ENCODE measurements around the gene TIMM50. TPM values are rescaled to one million over a fixed set of nuclear protein-coding genes. Genes with fewer than 3 reads are reported as not detected.

Gene TIMM50
- total and polyA plus RNA-seq, 2 of the 13 experiments (the other 11 are each of a cell fraction or from before 2014, with no cell fraction given): 91.1 to 92.5 TPM

DNA sequence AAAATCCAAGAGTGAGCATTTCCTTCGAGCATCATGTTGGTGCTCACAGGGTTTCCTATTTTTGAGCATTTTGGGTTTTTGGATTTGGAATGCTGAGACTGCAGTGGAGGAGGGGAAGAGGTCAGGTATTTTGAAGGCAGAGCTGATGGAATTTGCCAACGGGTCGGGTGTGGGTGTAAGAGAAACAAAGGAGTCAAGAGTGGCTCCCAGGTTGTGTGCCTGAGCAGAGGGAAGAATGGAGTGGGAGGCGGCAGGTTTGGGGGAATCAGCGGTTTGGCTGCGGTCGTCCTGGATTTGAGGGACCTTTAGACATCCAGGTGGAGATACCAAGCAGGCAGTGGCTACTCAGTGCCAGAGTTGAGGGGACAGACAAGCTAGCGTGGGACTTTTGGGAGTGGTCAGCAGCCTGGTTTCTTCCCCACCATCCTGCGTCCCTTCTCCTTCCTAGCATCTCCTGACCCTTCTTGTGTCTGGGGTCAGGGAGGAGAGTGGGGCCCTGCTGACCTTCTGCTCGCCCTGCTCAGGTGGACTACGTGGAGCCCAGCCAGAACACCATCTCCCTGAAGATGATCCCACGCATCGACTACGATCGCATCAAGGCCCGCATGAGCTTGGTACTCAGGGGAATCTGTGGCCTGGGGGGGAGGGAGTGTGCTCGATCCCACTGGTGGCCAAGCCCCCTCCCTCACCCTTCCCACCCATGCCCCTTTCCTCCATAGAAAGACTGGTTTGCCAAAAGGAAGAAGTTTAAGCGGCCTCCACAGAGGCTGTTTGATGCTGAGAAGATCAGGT is 14.5 kb upstream of the TIMM50 start:
- no peaks in the 10 kb centered on the region for H4K20me1 ChIP-seq (ENCODE audit: insufficient read depth, low read length)
- no peak overlapping the region for H3K4me2 ChIP-seq (ENCODE audit: low read depth, low read length)
- H3K36me3 ChIP-seq (replicated peaks in 1 of 2; ENCODE audit: control insufficient read depth in 1 of 2, insufficient read depth in 2 of 2, low read length in 2 of 2): peaks cover 47 to 76% of the 10 kb centered on the region in 2 experiments
- no peak overlapping the region for H3K4me3 ChIP-seq (replicated peaks in 1 of 3; ENCODE audit: insufficient read depth in 1 of 3, low read depth in 2 of 3, low read length in 3 of 3)
- FAIRE-seq: no peak
- ATAC-seq: no peak
- no peaks in the 10 kb centered on the region for H3K4me1 ChIP-seq (ENCODE audit: insufficient read depth, low read length)
- no peak overlapping the region for H2AFZ ChIP-seq (ENCODE audit: low read length)
- no peak for TF ChIP-seq IRF2 (CRISPR knock-in tag; IDR thresholded peaks at IDR 0.05)
- no peak for TF ChIP-seq POLR2A (IDR thresholded peaks at IDR 0.05; ENCODE audit: insufficient read depth in 1 of 2, low read depth in 2 of 2, low read length in 2 of 2)
- no peak for TF ChIP-seq MEF2D (CRISPR knock-in tag; IDR thresholded peaks at IDR 0.05)
- TF ChIP-seq, protein P1, sequence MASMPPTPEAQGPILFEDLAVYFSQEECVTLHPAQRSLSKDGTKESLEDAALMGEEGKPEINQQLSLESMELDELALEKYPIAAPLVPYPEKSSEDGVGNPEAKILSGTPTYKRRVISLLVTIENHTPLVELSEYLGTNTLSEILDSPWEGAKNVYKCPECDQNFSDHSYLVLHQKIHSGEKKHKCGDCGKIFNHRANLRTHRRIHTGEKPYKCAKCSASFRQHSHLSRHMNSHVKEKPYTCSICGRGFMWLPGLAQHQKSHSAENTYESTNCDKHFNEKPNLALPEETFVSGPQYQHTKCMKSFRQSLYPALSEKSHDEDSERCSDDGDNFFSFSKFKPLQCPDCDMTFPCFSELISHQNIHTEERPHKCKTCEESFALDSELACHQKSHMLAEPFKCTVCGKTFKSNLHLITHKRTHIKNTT (CRISPR knock-in tag; IDR thresholded peaks at IDR 0.05): no peak
- intact Hi-C loops (cut with micrococcal nuclease; ENCODE audit: unreplicated experiment) (no loop called here), in situ Hi-C loops (cut with HindIII; ENCODE audit: extremely low pct_ligation_motif_present, low pct_unique_long_range_greater_than_20kb) (no loop called here)
- no TSS peak for BruUV-seq (replicated peaks)
- no peak for DNase-seq (ENCODE audit: low spot score)
- H3K9ac ChIP-seq (ENCODE audit: insufficient read depth, low read depth, low read length): no peak overlapping the region
- no peaks in the 10 kb centered on the region for H3K9me3 ChIP-seq (ENCODE audit: low read length)
- CTCF ChIA-PET (ENCODE audit: low intra/inter-chr PET ratio, low total read pairs): no interaction called here
- H3K27me3 ChIP-seq (ENCODE audit: control insufficient read depth in 1 of 2, insufficient read depth in 2 of 2, low read length in 2 of 2): no peaks in the 10 kb centered on the region
- POLR2A ChIA-PET: interaction anchor here (0.6 kb wide), 1 partner anchor 703 kb away, joined by 4 read pairs; no protein-coding TSS in a partner anchor
- WGBS (ENCODE audit: low lambda C conversion rate): over 99% methylated on average over 18 of the region's 18 CpGs
- H3K79me2 ChIP-seq (ENCODE audit: insufficient read depth, low read length): no peaks in the 10 kb centered on the region
- no peak overlapping the region for H3K27ac ChIP-seq (ENCODE audit: extremely low read length, insufficient read depth, low read length)

DNA sequence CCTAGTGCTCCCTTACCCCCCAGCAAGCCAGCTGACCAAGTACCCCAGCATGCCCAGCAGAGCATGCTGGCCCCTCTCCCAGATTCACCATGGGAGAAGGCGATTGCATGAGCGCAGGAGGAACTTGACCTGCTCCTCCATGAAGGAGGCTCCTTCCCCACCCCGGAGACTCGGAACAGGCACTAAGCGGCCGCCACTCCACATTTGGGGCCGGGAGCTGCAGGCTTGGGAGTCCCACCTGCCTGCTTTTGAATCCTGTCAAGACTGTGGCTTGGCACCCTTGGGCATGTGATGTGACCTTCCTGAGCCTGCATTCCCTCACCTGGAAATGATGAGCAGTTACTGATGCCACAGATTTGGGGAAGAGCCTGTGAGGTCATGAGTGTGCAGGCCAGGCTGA is 12.7 kb upstream of the TIMM50 start:
- ATAC-seq: no peak
- no peaks in the 10 kb centered on the region for H4K20me1 ChIP-seq (ENCODE audit: insufficient read depth, low read length)
- WGBS (ENCODE audit: low lambda C conversion rate): 100% methylated on average over 2 of the region's 7 CpGs
- H3K4me2 ChIP-seq (ENCODE audit: low read depth, low read length): no peak overlapping the region
- in situ Hi-C loops (cut with HindIII; ENCODE audit: extremely low pct_ligation_motif_present, low pct_unique_long_range_greater_than_20kb) (no loop called here), intact Hi-C loops (cut with micrococcal nuclease; ENCODE audit: unreplicated experiment) (no loop called here)
- no peaks in the 10 kb centered on the region for H3K79me2 ChIP-seq (ENCODE audit: insufficient read depth, low read length)
- no peak overlapping the region for H3K4me3 ChIP-seq (replicated peaks in 1 of 3; ENCODE audit: insufficient read depth in 1 of 3, low read depth in 2 of 3, low read length in 3 of 3)
- H3K27ac ChIP-seq (ENCODE audit: extremely low read length, insufficient read depth, low read length): no peak overlapping the region
- no peak for DNase-seq (ENCODE audit: low spot score)
- H3K4me1 ChIP-seq (ENCODE audit: insufficient read depth, low read length): no peaks in the 10 kb centered on the region
- no peak overlapping the region for H3K9ac ChIP-seq (ENCODE audit: insufficient read depth, low read depth, low read length)
- no TSS peak for BruUV-seq (replicated peaks)
- H3K36me3 ChIP-seq (replicated peaks in 1 of 2; ENCODE audit: control insufficient read depth in 1 of 2, insufficient read depth in 2 of 2, low read length in 2 of 2): peaks cover 56 to 91% of the 10 kb centered on the region in 2 experiments
- ChIA-PET CTCF (ENCODE audit: low intra/inter-chr PET ratio, low total read pairs) (no interaction called here), POLR2A (no interaction called here)
- H2AFZ ChIP-seq (ENCODE audit: low read length): no peak overlapping the region
- H3K27me3 ChIP-seq (ENCODE audit: control insufficient read depth in 1 of 2, insufficient read depth in 2 of 2, low read length in 2 of 2): no peaks in the 10 kb centered on the region
- no peaks in the 10 kb centered on the region for H3K9me3 ChIP-seq (ENCODE audit: low read length)
- no peak for FAIRE-seq
- TF ChIP-seq ZFX (CRISPR knock-in tag; IDR thresholded peaks at IDR 0.05; ENCODE audit: low read depth) (no peak), NR1H2 (CRISPR knock-in tag; IDR thresholded peaks at IDR 0.05; ENCODE audit: borderline replicate concordance, low read depth) (no peak), DPF2 (CRISPR knock-in tag; IDR thresholded peaks at IDR 0.05; ENCODE audit: borderline replicate concordance, low read depth) (no peak), FIP1L1 (IDR thresholded peaks at IDR 0.05; ENCODE audit: borderline replicate concordance, insufficient read depth, low read depth, low read length) (no peak), NAIF1 (CRISPR knock-in tag; IDR thresholded peaks at IDR 0.05; ENCODE audit: borderline replicate concordance) (no peak), GLI4 (CRISPR knock-in tag; IDR thresholded peaks at IDR 0.05; ENCODE audit: borderline replicate concordance) (no peak), NONO (IDR thresholded peaks at IDR 0.05) (no peak), NONO (CRISPR knock-in tag; conservative IDR thresholded peaks at IDR 0.05) (no peak), RNF2 (conservative IDR thresholded peaks at IDR 0.05; ENCODE audit: low read depth) (no peak)
- TF ChIP-seq, protein P2, sequence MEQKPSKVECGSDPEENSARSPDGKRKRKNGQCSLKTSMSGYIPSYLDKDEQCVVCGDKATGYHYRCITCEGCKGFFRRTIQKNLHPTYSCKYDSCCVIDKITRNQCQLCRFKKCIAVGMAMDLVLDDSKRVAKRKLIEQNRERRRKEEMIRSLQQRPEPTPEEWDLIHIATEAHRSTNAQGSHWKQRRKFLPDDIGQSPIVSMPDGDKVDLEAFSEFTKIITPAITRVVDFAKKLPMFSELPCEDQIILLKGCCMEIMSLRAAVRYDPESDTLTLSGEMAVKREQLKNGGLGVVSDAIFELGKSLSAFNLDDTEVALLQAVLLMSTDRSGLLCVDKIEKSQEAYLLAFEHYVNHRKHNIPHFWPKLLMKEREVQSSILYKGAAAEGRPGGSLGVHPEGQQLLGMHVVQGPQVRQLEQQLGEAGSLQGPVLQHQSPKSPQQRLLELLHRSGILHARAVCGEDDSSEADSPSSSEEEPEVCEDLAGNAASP (CRISPR knock-in tag; IDR thresholded peaks at IDR 0.05; ENCODE audit: borderline replicate concordance): no peak

All from HepG2 (cell line).